ENCODE results near the gene PRSS33.

Gene PRSS33

DNA sequence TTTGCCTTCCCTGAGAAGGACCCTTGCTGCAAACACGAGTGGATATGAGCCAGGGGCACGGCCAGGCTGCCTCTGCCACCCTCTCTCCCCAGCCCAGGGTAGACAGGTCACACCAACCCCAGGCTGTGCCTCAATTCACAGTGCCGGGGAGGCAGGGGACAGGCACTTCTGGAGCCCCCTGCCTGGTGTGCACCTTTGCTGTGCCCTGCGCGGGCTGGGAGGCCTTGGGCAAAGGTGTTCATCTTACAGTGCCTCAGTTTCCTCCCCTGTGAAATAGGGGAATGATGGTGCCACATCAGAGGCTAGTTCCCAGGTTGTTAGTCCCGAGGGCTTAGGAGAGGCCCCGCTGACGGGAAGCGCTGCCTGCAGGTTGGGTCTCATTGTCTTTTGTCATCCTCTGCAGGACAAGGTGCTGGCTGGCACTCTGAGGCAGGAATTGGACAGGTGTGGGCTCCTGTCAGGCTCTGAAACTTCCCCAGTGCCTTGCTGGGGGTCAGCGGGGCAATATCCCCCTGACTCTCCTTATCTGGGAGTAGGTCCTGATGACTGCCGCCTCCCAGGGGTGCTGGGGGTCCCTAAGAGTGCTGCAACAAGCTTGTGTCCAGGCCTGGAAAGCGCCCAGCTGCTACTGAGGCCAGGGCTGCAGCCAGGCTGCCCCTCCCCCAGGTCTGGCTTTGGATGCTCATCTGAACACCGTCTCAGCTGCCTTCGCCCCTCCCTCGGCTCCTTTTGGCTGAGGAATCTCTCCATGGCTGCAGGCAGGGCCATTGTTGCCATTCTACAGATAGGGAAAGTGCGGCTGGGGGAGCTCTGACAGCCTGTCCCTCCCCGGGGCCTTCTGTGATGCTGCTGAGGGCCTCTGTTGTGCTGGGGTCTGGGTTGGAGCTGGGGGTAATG is 32.8 kb upstream of the PRSS33 start:
- no peak for DNase-seq

- no peak for DNase-seq
These were observed 32.0 kb upstream of the PRSS33 start for GRCh38 chr16:2819179-2819938.

DNA sequence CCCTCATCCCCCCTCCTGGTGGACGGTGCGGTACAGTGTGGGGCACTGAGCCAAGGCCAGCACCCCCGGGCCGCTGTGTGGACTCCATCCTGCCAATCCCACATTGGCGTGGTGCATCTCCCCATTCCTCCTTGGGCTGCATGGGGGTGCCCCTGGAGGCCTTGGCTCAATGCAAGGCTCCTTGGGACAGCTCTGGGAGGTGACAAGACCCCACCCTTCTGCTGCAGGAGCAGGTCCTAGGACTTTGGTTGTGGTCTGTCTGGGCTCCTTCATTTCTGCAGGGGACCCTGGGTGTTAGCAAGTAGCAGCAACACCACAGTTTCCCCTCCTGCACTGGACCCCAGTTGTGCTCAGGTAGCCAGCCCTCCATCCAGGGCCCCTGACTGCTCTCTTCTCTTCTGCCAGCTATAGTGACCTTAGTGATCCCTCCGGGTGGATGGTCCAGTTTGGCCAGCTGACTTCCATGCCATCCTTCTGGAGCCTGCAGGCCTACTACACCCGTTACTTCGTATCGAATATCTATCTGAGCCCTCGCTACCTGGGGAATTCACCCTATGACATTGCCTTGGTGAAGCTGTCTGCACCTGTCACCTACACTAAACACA is 31.0 kb upstream of the PRSS33 start:
- DNase-seq, result no peak

DNA sequence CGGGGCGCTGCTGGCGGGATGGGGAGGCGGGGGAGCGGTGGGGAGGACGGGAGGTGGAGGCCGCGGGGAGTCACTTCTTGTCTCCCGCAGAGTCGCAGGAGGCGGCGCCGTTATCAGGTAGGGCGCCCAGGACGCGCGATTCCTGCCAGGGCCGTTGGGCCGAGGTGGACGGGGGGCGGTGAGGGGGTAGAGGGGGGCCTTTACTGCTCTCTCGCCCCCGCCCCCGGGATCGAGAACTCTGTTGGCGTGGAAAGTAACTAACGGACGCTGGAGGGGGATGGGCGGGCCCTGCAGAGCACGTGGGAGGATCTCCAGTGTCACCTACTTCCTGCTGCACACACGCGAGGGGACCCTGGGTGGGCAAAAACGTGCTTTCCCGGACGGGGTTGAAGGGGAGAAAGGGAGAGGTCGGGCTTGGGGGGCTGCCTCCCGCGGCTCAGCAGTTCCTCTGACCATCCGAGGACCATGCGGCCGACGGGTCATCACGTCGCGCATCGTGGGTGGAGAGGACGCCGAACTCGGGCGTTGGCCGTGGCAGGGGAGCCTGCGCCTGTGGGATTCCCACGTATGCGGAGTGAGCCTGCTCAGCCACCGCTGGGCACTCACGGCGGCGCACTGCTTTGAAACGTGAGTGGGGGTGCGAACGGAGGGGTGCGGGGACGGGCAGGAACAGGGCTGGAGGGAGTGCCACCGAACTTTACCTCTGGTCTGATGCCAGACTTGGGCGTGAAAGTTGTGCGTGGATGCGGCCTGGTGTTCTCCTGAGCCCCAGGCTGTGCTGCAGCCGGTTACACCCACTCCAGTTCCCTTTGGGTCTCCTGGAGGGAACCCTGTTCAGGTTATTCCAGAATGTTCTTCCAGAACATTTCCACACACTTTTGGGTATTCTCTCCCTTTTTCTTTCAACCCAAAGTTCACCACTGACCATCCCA is 30.2 kb upstream of the PRSS33 start:
- DNase-seq, result peak; percentile 26

GRCh38 chr16:2816751-2817339 is 29.5 kb upstream of the PRSS33 start, which contains the start of gene PRSS21:
PRSS21 (plus strand) TSS chr16:2817237; CDS start chr16:2817269, 32 bp downstream.
- DNase-seq, result peak; percentile 53

- no peak for DNase-seq
These were observed 28.0 kb upstream of the PRSS33 start for GRCh38 chr16:2815299-2815771.

DNA sequence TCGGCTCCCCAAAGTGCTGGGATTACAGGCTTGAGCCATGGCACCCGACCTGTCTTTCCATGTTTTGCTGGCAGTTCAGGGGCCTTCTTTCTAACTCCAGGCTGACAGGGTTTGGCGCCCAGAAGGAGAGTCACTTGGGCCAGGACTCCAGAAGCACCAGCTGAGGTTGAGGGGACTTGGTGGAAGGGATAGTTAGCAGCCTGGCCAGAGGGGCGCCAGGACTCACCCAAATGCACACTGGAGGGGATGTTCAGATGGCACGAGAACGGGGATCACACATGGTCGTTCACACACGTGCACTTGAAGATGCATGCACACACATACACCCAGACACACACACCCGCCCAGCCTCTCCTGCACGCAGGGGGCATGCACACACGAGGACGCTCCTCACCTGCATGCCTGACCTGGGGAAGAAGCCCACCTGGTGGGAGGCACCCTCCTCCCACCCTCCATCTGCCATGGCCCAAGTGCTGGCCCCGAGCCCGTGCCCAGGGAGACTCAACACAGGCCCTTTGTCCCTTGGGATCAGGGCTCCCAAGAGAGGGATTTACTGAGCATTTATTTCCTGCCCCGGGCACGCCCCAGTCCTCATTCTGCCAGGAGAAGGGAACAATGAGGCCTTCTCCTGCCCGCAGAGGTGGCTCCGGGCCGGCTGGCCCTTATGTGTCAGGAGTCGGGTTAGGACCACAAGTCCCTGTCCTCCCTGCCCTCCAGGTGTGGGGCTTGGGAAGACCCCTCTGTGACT is 27.4 kb upstream of the PRSS33 start:
- DNase-seq, result no peak

GRCh38 chr16:2813771-2814221 is 26.4 kb upstream of the PRSS33 start:
- no peak for DNase-seq

DNA sequence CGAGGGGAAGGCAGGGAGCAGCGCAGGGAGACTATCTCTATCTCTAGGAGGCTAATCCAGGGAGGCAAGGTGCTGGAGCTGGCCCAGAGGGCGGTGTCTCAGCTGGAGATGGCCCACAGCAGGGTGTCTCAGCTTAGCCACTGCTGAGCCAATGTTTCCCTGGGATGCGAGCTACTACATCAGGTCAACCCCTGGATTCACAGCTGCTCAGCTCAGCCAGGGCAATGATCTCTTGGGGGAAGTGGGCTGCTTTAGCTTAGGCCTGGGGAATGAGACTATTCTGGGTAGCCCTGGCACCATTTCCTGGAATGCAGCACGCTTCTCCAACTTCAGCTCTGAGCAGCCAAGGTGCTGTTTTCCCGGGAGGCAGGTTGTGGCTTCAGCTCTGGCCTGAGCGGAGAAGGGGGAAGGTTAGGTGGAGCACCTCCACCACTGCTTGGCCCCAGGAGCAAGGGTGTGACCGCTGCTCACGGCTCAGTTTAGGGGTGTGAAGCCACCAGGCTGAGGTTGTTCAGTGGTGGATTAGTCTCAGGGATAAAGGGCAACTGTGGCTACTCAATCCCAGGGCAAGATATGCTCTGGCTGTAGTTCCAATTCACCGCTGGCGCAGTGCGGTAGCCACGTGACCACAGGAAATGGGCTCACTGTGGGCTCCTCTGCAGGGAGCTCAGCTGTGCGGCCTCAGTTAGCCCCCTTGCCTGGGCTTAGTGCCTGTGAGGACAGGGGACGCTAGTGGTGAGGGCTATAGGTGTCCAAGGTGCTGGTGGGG is 24.5 kb upstream of the PRSS33 start:
- no peak for DNase-seq

DNA sequence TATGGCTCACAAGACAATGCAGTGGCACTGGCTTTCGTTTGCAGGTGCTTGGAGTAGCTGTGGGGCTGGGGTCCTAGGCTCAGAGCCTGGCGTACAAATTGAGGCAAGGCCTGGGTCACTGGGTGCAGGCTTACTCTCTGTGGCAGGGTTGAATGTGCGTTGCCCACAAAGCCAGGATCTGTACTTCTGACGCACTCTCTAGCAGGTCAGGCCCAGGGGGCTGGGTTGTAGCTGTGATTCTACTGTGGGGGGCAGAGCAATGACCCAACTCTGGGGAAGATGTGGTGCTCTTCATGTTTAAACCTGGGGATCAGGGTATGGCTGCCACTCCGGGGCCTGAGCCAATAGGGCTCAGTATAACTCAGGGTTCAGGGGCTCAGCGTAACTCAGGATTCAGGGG is 23.3 kb upstream of the PRSS33 start:
- DNase-seq, result no peak

GRCh38 chr16:2809149-2809760 is 21.9 kb upstream of the PRSS33 start:
- DNase-seq, result no peak

- DNase-seq, result no peak
These were observed 20.8 kb upstream of the PRSS33 start for GRCh38 chr16:2808181-2808580.

GRCh38 chr16:2806286-2806685 is 18.9 kb upstream of the PRSS33 start:
- no peak for DNase-seq

- no peak for DNase-seq
These were observed 17.4 kb upstream of the PRSS33 start for GRCh38 chr16:2804728-2805127.

- no peak for DNase-seq
These were observed 16.3 kb upstream of the PRSS33 start for GRCh38 chr16:2803545-2804195.

GRCh38 chr16:2799859-2800226 is 12.5 kb upstream of the PRSS33 start:
- no peak for DNase-seq

DNA sequence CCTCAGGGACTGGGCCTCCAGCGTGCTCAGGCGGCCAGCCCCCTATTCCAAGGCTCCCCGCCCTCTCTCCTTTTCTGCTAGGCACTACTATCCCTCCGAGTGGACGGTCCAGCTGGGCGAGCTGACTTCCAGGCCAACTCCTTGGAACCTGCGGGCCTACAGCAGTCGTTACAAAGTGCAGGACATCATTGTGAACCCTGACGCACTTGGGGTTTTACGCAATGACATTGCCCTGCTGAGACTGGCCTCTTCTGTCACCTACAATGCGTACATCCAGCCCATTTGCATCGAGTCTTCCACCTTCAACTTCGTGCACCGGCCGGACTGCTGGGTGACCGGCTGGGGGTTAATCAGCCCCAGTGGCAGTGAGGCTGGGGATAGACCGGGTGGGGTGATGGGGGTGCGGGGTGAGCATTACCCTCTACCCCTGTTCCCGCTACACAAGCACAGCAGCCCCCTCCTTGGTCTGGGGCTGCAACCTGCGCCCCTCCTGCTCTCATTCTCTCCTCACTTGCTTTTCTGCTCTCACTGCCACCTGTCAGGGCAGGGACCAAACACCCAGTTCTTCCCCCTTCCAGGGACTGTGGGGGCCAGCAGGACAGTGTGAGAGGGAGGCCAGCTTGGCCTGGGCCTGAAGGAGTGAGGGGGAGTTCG is 12.0 kb upstream of the PRSS33 start:
- no peak for DNase-seq

GRCh38 chr16:2798723-2799204 is 11.4 kb upstream of the PRSS33 start:
- DNase-seq, result no peak
